Rectal smooth muscle tissue (tissue), 1 donor: ENCODE data around the gene GP1BB.
"Not testable (repeated sequence)": the region's sequence is repeated elsewhere in the genome, so short reads cannot be mapped to it uniquely, and the experiment has no call there.

ENCODE experiments used
- H3K27ac ChIP-seq: one replicate; pipeline ENCODE4 v1.7.0; 2013; ENCODE audit warnings: low read depth, low read length, inconsistent platforms
- H3K27me3 ChIP-seq: one replicate; pipeline ENCODE4 v1.7.0; 2013; ENCODE audit warnings: low read length; ENCODE audit not compliant: control insufficient read depth, insufficient read depth
- H3K36me3 ChIP-seq: one replicate; pipeline ENCODE4 v1.7.0; 2013; ENCODE audit warnings: low read length; ENCODE audit not compliant: control insufficient read depth, insufficient read depth
- H3K4me1 ChIP-seq: one replicate; pipeline ENCODE4 v1.7.0; 2013; ENCODE audit warnings: low read length; ENCODE audit not compliant: control insufficient read depth, insufficient read depth
- H3K4me3 ChIP-seq: one replicate; pipeline ENCODE4 v1.7.0; 2013; ENCODE audit warnings: low read length
- H3K9ac ChIP-seq: one replicate; pipeline ENCODE4 v1.7.0; 2013; ENCODE audit warnings: low read length

The GP1BB gene

GRCh38 chr22:19719488-19720021 lies 3.8 kb upstream of the GP1BB start:
- H3K36me3 ChIP-seq = no peaks in the 10 kb centered on the region
- no peak overlapping the region for H3K27ac ChIP-seq
- peaks cover 3% of the 10 kb centered on the region for H3K4me1 ChIP-seq
- H3K9ac ChIP-seq = no peak overlapping the region
- peak overlapping the region; percentile 71 for H3K4me3 ChIP-seq
- H3K27me3 ChIP-seq = peaks cover 20% of the 10 kb centered on the region

- Histone ChIP-seq H3K27me3 (peaks cover 25% of the 10 kb centered on the region), H3K27ac (no peak overlapping the region), H3K4me3 (no peak overlapping the region), H3K36me3 (no peaks in the 10 kb centered on the region), H3K9ac (no peak overlapping the region), H3K4me1 (no peaks in the 10 kb centered on the region)
These were observed 3.0 kb upstream of the GP1BB start for GRCh38 chr22:19720150-19720827.

GRCh38 chr22:19720999-19721329 lies 2.4 kb upstream of the GP1BB start:
- peaks cover 25% of the 10 kb centered on the region for H3K27me3 ChIP-seq
- H3K36me3 ChIP-seq = no peaks in the 10 kb centered on the region
- H3K27ac ChIP-seq = no peak overlapping the region
- no peak overlapping the region for H3K9ac ChIP-seq
- no peaks in the 10 kb centered on the region for H3K4me1 ChIP-seq
- H3K4me3 ChIP-seq = no peak overlapping the region

- Histone ChIP-seq H3K27me3 (peaks cover 25% of the 10 kb centered on the region), H3K4me1 (no peaks in the 10 kb centered on the region), H3K36me3 (no peaks in the 10 kb centered on the region), H3K27ac (no peak overlapping the region), H3K4me3 (no peak overlapping the region), H3K9ac (no peak overlapping the region)
These were observed 1.8 kb upstream of the GP1BB start for GRCh38 chr22:19721330-19722177.

GRCh38 chr22:19722178-19722981 lies 959 bp upstream of the GP1BB start:
- Histone ChIP-seq H3K9ac (no peak overlapping the region), H3K27me3 (peaks cover 25% of the 10 kb centered on the region), H3K4me3 (no peak overlapping the region), H3K27ac (no peak overlapping the region), H3K4me1 (no peaks in the 10 kb centered on the region), H3K36me3 (no peaks in the 10 kb centered on the region)

- Histone ChIP-seq H3K36me3 (no peaks in the 10 kb centered on the region), H3K27me3 (peaks cover 22% of the 10 kb centered on the region), H3K4me3 (no peak overlapping the region), H3K9ac (no peak overlapping the region), H3K27ac (no peak overlapping the region), H3K4me1 (no peaks in the 10 kb centered on the region)
These were observed 432 bp upstream of the GP1BB start for GRCh38 chr22:19722982-19723231.

- Histone ChIP-seq H3K27me3 (peaks cover 22% of the 10 kb centered on the region), H3K4me1 (no peaks in the 10 kb centered on the region), H3K27ac (no peak overlapping the region), H3K4me3 (peak overlapping the region; percentile 15), H3K9ac (no peak overlapping the region), H3K36me3 (no peaks in the 10 kb centered on the region)
These were observed 866 bp downstream of the GP1BB start for GRCh38 chr22:19723983-19724827.

- Histone ChIP-seq H3K9ac (no peak overlapping the region), H3K36me3 (no peaks in the 10 kb centered on the region), H3K4me1 (no peaks in the 10 kb centered on the region), H3K27ac (no peak overlapping the region), H3K4me3 (no peak overlapping the region), H3K27me3 (peaks cover 22% of the 10 kb centered on the region)
These were observed 1.8 kb downstream of the GP1BB start for GRCh38 chr22:19724927-19725661.

GRCh38 chr22:19726064-19726788 lies 2.9 kb downstream of the GP1BB start:
- H3K4me3 ChIP-seq, H3K27ac ChIP-seq, H3K36me3 ChIP-seq, H3K9ac ChIP-seq, H3K4me1 ChIP-seq: not testable (repeated sequence)
- H3K27me3 ChIP-seq = peaks cover 17% of the 10 kb centered on the region

GRCh38 chr22:19727310-19728150 lies 4.2 kb downstream of the GP1BB start:
- Histone ChIP-seq H3K27ac (no peak overlapping the region), H3K27me3 (peaks cover 13% of the 10 kb centered on the region)

More at GRCh38 chr22:19727310-19728150, 4.2 kb downstream of the GP1BB start:
- no peaks in the 10 kb centered on the region for H3K4me1 ChIP-seq
- H3K4me3 ChIP-seq = no peak overlapping the region
- no peak overlapping the region for H3K9ac ChIP-seq
- no peaks in the 10 kb centered on the region for H3K36me3 ChIP-seq
